Measurements from ENCODE around the gene NAALADL2. TPM values are rescaled to one million over a fixed set of nuclear protein-coding genes. Genes with fewer than 3 reads are reported as not detected.

Gene NAALADL2
- total RNA-seq, 1 experiment from 2014 or later: 12.8 TPM

GRCh38 chr3:175837962-175838361 lies 978.8 kb downstream of the NAALADL2 start:
- Histone ChIP-seq H3K36me3 (ENCODE audit: low read depth) (no peaks in the 10 kb centered on the region), H3K4me1 (replicated peaks; ENCODE audit: insufficient read depth) (no peaks in the 10 kb centered on the region), H3K4me2 (no peak overlapping the region), H3K9me2 (ENCODE audit: insufficient read depth) (no peaks in the 10 kb centered on the region), H3K9me3 (ENCODE audit: insufficient read depth, low read depth) (no peaks in the 10 kb centered on the region), H3K79me2 (ENCODE audit: low read depth) (no peaks in the 10 kb centered on the region), H4K20me1 (ENCODE audit: insufficient read depth) (no peaks in the 10 kb centered on the region), H3K27me3 (ENCODE audit: insufficient read depth, low read depth) (no peaks in the 10 kb centered on the region), H3K27ac (no peak overlapping the region), H3F3A (ENCODE audit: insufficient read depth, low read depth) (no peaks in the 10 kb centered on the region), H2AFZ (no peak overlapping the region), H3K4me3 (no peak overlapping the region)
- no TSS peak for BruUV-seq (replicated peaks)
- ChIA-PET CTCF (no interaction called here), POLR2A (ENCODE audit: unreplicated experiment) (no interaction called here)
- no peak for TF ChIP-seq EZH2 (IDR thresholded peaks at IDR 0.05; ENCODE audit: low read depth)
- TF ChIP-seq, protein P1, sequence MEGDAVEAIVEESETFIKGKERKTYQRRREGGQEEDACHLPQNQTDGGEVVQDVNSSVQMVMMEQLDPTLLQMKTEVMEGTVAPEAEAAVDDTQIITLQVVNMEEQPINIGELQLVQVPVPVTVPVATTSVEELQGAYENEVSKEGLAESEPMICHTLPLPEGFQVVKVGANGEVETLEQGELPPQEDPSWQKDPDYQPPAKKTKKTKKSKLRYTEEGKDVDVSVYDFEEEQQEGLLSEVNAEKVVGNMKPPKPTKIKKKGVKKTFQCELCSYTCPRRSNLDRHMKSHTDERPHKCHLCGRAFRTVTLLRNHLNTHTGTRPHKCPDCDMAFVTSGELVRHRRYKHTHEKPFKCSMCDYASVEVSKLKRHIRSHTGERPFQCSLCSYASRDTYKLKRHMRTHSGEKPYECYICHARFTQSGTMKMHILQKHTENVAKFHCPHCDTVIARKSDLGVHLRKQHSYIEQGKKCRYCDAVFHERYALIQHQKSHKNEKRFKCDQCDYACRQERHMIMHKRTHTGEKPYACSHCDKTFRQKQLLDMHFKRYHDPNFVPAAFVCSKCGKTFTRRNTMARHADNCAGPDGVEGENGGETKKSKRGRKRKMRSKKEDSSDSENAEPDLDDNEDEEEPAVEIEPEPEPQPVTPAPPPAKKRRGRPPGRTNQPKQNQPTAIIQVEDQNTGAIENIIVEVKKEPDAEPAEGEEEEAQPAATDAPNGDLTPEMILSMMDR (conservative IDR thresholded peaks at IDR 0.05): no peak
- intact Hi-C loops (cut with micrococcal nuclease; ENCODE audit: unreplicated experiment): no loop called here
- no peak for DNase-seq

- CTCF ChIA-PET: interaction anchor here (0.6 kb wide), 1 partner anchor 1850 kb away, joined by 5 read pairs; no protein-coding TSS in a partner anchor
Measured at GRCh38 chr3:175839366-175840005, 980.4 kb downstream of the NAALADL2 start.

GRCh38 chr3:175851541-175851940 lies 992.4 kb downstream of the NAALADL2 start:
- Histone ChIP-seq H3K36me3 (ENCODE audit: low read depth) (no peaks in the 10 kb centered on the region), H3F3A (ENCODE audit: insufficient read depth, low read depth) (no peaks in the 10 kb centered on the region), H3K9me2 (ENCODE audit: insufficient read depth) (0 out of 2 replicates have a peak, but pooled peaks cover 4% of the 10 kb centered on the region), H3K4me2 (no peak overlapping the region), H4K20me1 (ENCODE audit: insufficient read depth) (no peaks in the 10 kb centered on the region), H2AFZ (no peak overlapping the region), H3K27me3 (ENCODE audit: insufficient read depth, low read depth) (no peaks in the 10 kb centered on the region), H3K9me3 (ENCODE audit: insufficient read depth, low read depth) (no peaks in the 10 kb centered on the region), H3K4me1 (replicated peaks; ENCODE audit: insufficient read depth) (no peaks in the 10 kb centered on the region), H3K79me2 (ENCODE audit: low read depth) (no peaks in the 10 kb centered on the region), H3K27ac (no peak overlapping the region), H3K4me3 (no peak overlapping the region)
- TF ChIP-seq EZH2 (IDR thresholded peaks at IDR 0.05; ENCODE audit: low read depth): no peak
- TF ChIP-seq, protein P1 (conservative IDR thresholded peaks at IDR 0.05): no peak
- POLR2A ChIA-PET (ENCODE audit: unreplicated experiment): no interaction called here
- intact Hi-C loops (cut with micrococcal nuclease; ENCODE audit: unreplicated experiment): no loop called here
- CTCF ChIA-PET: no interaction called here
- DNase-seq: no peak
- BruUV-seq (replicated peaks): no TSS peak

More at GRCh38 chr3:175839366-175840005, 980.4 kb downstream of the NAALADL2 start:
- Histone ChIP-seq H3K9me3 (ENCODE audit: insufficient read depth, low read depth) (no peaks in the 10 kb centered on the region), H3K4me1 (replicated peaks; ENCODE audit: insufficient read depth) (no peaks in the 10 kb centered on the region), H3K4me2 (no peak overlapping the region), H2AFZ (no peak overlapping the region), H3K79me2 (ENCODE audit: low read depth) (no peaks in the 10 kb centered on the region), H3K36me3 (ENCODE audit: low read depth) (no peaks in the 10 kb centered on the region), H3K27ac (no peak overlapping the region), H3K4me3 (no peak overlapping the region), H4K20me1 (ENCODE audit: insufficient read depth) (no peaks in the 10 kb centered on the region), H3K9me2 (ENCODE audit: insufficient read depth) (no peaks in the 10 kb centered on the region), H3K27me3 (ENCODE audit: insufficient read depth, low read depth) (no peaks in the 10 kb centered on the region), H3F3A (ENCODE audit: insufficient read depth, low read depth) (no peaks in the 10 kb centered on the region)
- BruUV-seq (replicated peaks): no TSS peak
- POLR2A ChIA-PET (ENCODE audit: unreplicated experiment): no interaction called here
- intact Hi-C loops (cut with micrococcal nuclease; ENCODE audit: unreplicated experiment): no loop called here
- TF ChIP-seq, protein P1 (conservative IDR thresholded peaks at IDR 0.05): no peak
- TF ChIP-seq EZH2 (IDR thresholded peaks at IDR 0.05; ENCODE audit: low read depth): no peak
- DNase-seq: no peak
